ENCODE measurements around the gene TDRKH. TPM values are rescaled to one million over a fixed set of nuclear protein-coding genes. Genes with fewer than 3 reads are reported as not detected.

Gene TDRKH
- total RNA-seq, 2 donors from 2014 or later, result 2.6 to 4.0 TPM

DNA sequence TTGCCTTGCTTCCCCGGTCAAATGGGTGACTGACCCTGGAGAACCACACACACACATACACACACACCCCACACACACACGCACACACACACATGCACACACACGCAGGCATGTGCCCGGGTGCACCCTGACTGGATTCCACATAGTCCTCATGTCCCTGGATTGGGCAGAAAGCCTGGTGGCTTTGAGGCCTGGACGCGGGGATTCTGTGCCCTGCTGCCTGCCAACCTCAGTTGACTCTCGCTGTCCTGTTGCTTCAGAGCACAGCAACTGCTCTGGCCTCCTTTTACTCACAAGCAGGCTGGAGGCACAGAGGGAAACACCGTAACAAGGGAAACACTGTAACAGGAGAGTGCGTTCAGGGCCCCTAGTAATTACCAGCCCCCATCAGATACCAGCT lies 34.9 kb upstream of the TDRKH start:
- no peak for TF ChIP-seq POLR2A (IDR thresholded peaks at IDR 0.05)
- TF ChIP-seq, protein P1, sequence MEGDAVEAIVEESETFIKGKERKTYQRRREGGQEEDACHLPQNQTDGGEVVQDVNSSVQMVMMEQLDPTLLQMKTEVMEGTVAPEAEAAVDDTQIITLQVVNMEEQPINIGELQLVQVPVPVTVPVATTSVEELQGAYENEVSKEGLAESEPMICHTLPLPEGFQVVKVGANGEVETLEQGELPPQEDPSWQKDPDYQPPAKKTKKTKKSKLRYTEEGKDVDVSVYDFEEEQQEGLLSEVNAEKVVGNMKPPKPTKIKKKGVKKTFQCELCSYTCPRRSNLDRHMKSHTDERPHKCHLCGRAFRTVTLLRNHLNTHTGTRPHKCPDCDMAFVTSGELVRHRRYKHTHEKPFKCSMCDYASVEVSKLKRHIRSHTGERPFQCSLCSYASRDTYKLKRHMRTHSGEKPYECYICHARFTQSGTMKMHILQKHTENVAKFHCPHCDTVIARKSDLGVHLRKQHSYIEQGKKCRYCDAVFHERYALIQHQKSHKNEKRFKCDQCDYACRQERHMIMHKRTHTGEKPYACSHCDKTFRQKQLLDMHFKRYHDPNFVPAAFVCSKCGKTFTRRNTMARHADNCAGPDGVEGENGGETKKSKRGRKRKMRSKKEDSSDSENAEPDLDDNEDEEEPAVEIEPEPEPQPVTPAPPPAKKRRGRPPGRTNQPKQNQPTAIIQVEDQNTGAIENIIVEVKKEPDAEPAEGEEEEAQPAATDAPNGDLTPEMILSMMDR (IDR thresholded peaks at IDR 0.05), result no peak
- 74 to 80% methylated on average over 6 to 9 of the region's 9 CpGs for WGBS, 2 donors

DNA sequence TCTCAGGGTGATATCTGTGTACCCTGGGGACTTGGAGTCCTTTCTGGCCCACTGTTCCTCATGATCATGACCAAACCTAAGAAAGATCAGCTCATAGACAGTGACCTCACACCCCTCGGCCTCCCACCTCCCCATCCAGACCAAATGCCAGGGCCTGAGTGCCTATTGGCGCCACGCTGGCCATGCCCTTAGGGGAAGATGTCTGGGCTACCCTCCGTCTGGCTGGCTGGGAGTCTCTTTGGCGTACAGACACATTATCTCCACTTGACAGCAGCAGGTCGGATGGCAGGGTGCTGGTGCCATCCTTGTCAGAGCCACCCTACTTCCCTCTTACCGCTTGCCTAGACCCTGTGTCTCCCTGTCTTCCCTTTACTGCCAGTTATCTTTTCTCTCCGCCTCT lies 32.9 kb upstream of the TDRKH start:
- Histone ChIP-seq H3K36me3 (replicated peaks in 1 of 2; ENCODE audit: insufficient read depth in 1 of 2, low read depth in 2 of 2) (peaks cover under 1 to 3% of the 10 kb centered on the region in 2 donors), H3K27me3 (no peaks in the 10 kb centered on the region), H3K4me1 (peaks cover 63% of the 10 kb centered on the region), H3K9me3 (no peaks in the 10 kb centered on the region), H3K4me3 (no peak overlapping the region), H3K27ac (no peak overlapping the region)
- ATAC-seq, result no peak
- WGBS, 2 donors, result 71 to 84% methylated on average over 5 to 8 of the region's 8 CpGs
- intact Hi-C loops (cut with DNase I), result no loop called here
- TF ChIP-seq POLR2A (IDR thresholded peaks at IDR 0.05), result no peak
- TF ChIP-seq, protein P1 (IDR thresholded peaks at IDR 0.05), result no peak
- no peak for DNase-seq

More for the DNA sequence above, 34.9 kb upstream of the TDRKH start:
- no peak overlapping the region for H3K27ac ChIP-seq
- H3K4me1 ChIP-seq, result peaks cover 73% of the 10 kb centered on the region
- H3K36me3 ChIP-seq (replicated peaks in 1 of 2; ENCODE audit: insufficient read depth in 1 of 2, low read depth in 2 of 2), result peaks cover 4 to 5% of the 10 kb centered on the region in 2 donors
- ATAC-seq (no peak), DNase-seq (no peak)
- H3K9me3 ChIP-seq, result no peaks in the 10 kb centered on the region
- intact Hi-C loops (cut with DNase I), result loop anchor here (2.0 kb wide), 1 partner anchor 20 kb away; the partner anchor contains the start of gene LINGO4
- H3K27me3 ChIP-seq, result no peaks in the 10 kb centered on the region
- no peak overlapping the region for H3K4me3 ChIP-seq

DNA sequence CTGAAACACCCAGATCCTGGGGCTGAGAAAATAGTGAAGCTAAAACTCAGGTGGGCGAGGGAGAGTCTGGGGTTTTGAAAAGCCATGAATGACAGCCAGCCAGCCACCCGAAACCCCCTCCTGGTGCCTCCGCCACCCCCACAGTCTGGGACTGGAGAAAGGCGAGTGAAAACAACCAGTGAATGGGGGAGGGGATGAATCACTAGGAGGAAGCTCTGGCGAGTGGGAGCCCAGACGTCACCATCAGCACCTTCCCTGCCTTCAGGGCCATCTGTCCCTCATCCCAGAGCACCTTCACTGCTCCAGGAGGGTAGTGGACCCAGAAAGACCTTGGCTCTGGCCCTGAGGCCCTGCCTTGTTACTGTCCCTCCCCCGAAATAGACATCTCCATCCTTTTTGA lies 32.1 kb upstream of the TDRKH start:
- intact Hi-C loops (cut with DNase I), result no loop called here
- whole genome bisulfite sequencing, 2 donors, result 61 to 72% methylated on average over 7 of the region's 7 CpGs

DNA sequence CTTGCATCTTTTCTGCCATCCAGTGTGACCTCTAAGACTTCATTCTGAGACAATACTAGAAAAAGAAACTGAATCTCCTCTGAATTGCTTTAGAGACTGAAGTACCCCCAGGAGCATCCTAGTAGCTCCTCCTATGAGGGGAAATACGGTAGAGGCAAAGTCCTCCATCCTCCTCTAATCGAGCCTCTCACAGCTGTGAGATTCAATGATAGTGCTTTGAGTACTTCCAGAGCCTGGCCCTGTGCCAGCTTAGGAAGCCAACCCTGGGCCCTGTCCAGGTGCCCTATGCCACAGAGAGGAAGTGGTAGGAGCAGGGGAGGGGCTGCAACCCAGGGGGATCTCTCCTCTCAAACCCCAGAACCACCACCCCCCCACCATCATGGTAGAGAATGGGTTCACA lies 30.6 kb upstream of the TDRKH start:
- ATAC-seq, result peak; percentile 65
- H3K27ac ChIP-seq, result peak overlapping the region in 2 of 4 donors; percentile 40 to 42
- DNase-seq, result peak; percentile 68 to 79 (median 73)
- H3K4me1 ChIP-seq, result peaks cover 42% of the 10 kb centered on the region
- intact Hi-C loops (cut with DNase I), result no loop called here
- no peaks in the 10 kb centered on the region for H3K9me3 ChIP-seq
- TF ChIP-seq, protein P1 (IDR thresholded peaks at IDR 0.05), result no peak
- TF ChIP-seq POLR2A (IDR thresholded peaks at IDR 0.05), result no peak
- H3K27me3 ChIP-seq, result no peaks in the 10 kb centered on the region
- WGBS, 2 donors, result 0 to 7% methylated on average over 2 of the region's 2 CpGs
- H3K36me3 ChIP-seq (replicated peaks in 1 of 2; ENCODE audit: insufficient read depth in 1 of 2, low read depth in 2 of 2), result peaks cover 0 to 7% of the 10 kb centered on the region in 2 donors
- no peak overlapping the region for H3K4me3 ChIP-seq

More for the DNA sequence above, 32.1 kb upstream of the TDRKH start:
- TF ChIP-seq POLR2A (IDR thresholded peaks at IDR 0.05), result no peak
- TF ChIP-seq, protein P1 (IDR thresholded peaks at IDR 0.05), result no peak
- Histone ChIP-seq H3K4me3 (no peak overlapping the region), H3K9me3 (no peaks in the 10 kb centered on the region), H3K27me3 (no peaks in the 10 kb centered on the region), H3K27ac (no peak overlapping the region), H3K4me1 (peaks cover 56% of the 10 kb centered on the region), H3K36me3 (replicated peaks in 1 of 2; ENCODE audit: insufficient read depth in 1 of 2, low read depth in 2 of 2) (peaks cover 0 to 3% of the 10 kb centered on the region in 2 donors)
- ATAC-seq, result no peak
- DNase-seq, result no peak

DNA sequence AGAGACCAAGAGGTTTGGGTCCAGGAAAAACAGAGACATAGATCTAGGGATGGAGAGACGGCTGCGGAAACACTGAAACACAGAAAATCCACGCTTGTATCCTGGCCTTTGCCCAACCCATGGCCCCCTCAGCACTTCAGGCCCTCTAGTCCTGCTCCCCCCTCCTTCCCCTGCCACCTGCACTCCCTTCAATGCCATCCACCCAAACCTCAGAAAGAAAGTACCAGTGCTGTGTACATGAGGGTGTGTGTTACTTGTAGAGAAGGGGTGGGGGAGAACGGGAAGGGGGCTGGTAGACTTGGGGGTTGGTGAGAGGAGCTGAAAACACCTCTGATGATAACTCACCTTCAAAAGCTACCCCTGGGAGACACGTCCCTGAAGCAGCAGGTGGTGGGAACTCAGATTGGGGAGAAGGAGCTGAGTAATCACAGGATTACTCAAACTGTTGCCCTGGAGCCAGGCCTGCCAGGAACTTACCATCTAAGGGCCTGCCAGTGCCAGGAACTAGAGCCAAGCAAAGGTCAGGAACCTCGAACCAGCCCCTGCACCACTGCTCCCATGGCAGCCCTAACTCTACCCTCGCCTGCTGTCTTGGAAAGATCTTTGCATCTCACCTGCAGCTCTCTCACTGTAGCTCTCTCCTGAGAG lies 29.8 kb upstream of the TDRKH start:
- peaks cover 35% of the 10 kb centered on the region for H3K4me1 ChIP-seq
- H3K4me3 ChIP-seq, result no peak overlapping the region
- ATAC-seq, result peak; percentile 80
- 54 to 63% methylated on average over 7 of the region's 7 CpGs for WGBS, 2 donors
- H3K27me3 ChIP-seq, result no peaks in the 10 kb centered on the region
- TF ChIP-seq, protein P1 (IDR thresholded peaks at IDR 0.05), result no peak
- no peak for TF ChIP-seq POLR2A (IDR thresholded peaks at IDR 0.05)
- H3K36me3 ChIP-seq (replicated peaks in 1 of 2; ENCODE audit: insufficient read depth in 1 of 2, low read depth in 2 of 2), result peaks cover 0 to 6% of the 10 kb centered on the region in 2 donors
- H3K27ac ChIP-seq, result peak overlapping the region in 2 of 4 donors; percentile 40 to 42
- peak; percentile 64 to 75 (median 70) for DNase-seq
- no peaks in the 10 kb centered on the region for H3K9me3 ChIP-seq
- intact Hi-C loops (cut with DNase I), result no loop called here

All from body of pancreas (tissue), 4 donors.